Psoas muscle (tissue), 8 donors: ENCODE measurements around the gene TTLL11. TPM values are rescaled to one million over a fixed set of nuclear protein-coding genes. Genes with fewer than 3 reads are reported as not detected.

ENCODE experiments used
- ATAC-seq, 4 donors: fragments of 200-7000 bp; cut with Tn5 transposase; one replicate each; pipeline ENCODE4 v1.9.1; 2020; ENCODE audit warnings: moderate library complexity in 3 of 4, mild to moderate bottlenecking in 2 of 4
- DNase-seq, 2 donors: peaks; one replicate each; pipeline ENCODE4 v3.0.0-alpha.2; 2020
- H3K27ac ChIP-seq: fragments of 200-600 bp; one replicate; pipeline ENCODE4 v1.8.0; 2022
- H3K27me3 ChIP-seq, 3 donors: fragments of 200-600 bp in 1 of 3; one replicate each; pipeline versions ENCODE4 v1.6.1 to v1.8.0; 2013 to 2022; ENCODE audit warnings: low read length in 2 of 3, mild to moderate bottlenecking in 2 of 3, moderate library complexity in 1 of 3; ENCODE audit not compliant: insufficient read depth in 3 of 3
- H3K36me3 ChIP-seq, 2 donors: fragments of 200-600 bp in 1 of 2; one replicate each; pipeline versions ENCODE4 v1.6.1 to v1.8.0; 2013 to 2022; ENCODE audit warnings: low read depth in 1 of 2, mild to moderate bottlenecking in 1 of 2, moderate library complexity in 1 of 2; ENCODE audit not compliant: insufficient read depth in 1 of 2
- H3K4me1 ChIP-seq: fragments of 200-600 bp; one replicate; pipeline ENCODE4 v1.8.0; 2022
- H3K4me3 ChIP-seq: fragments of 200-600 bp; one replicate; pipeline ENCODE4 v1.8.0; 2022; ENCODE audit warnings: mild to moderate bottlenecking
- H3K9me3 ChIP-seq: fragments of 200-600 bp; one replicate; pipeline ENCODE4 v1.8.0; 2022
- WGBS, 3 donors: extraction: QIAGEN DNeasy Blood & Tissue Kit; methylation state at CpG; one replicate each; pipeline versions ENCODE4 v1.1.6 to v1.1.7; 2013; 5-methylcytosine and 5-hydroxymethylcytosine counted together
- intact Hi-C, 2 donors: fragments of 100-400 bp; cut with DNase I; formaldehyde crosslinking; loops; one replicate each; pipeline versions ENCODE4 v1.11.0 to v1.14.2; 2022
- polyA plus RNA-seq, 3 donors: library from polyadenylated mRNA; stranded (reverse); fragments of 200-250 nt; gene quantifications; one replicate each; pipeline ENCODE4 v1.2.3, GENCODE V29; 2013
- total RNA-seq, 4 donors: library from RNA; stranded (reverse); fragmentation: NEBNext Ultra II Directional in 2 of 4; extraction: Animal tissue kit (Norgen Biotek cat#: 25700) in 2 of 4; gene quantifications; one replicate each; pipeline versions ENCODE4 v1.2.1 to v1.2.4, GENCODE V29; 2021 to 2023
- TF ChIP-seq, protein P1 (sequence below): fragments of 200-600 bp; IDR thresholded peaks from one replicate; pipeline ENCODE4 v1.8.0; 2022; ENCODE audit warnings: antibody characterized with exemption
- donor health status: healthy with polysubstance abuse.
- donor health status: DM: no; HTN: no; CAD: no; lungs with moderate emphysema.
- donor health status: Bipolar disorder and iron deficiency.
- donor health status: healthy.
- donor health status: DM: yes; HTN: yes; CAD: no.
- donor health status: DM: no; HTN: no; CAD: no.
- donor health status: DM: no; HTN: no; CAD: no.
- donor health status: DM: yes; HTN: yes; CAD: no.

Gene TTLL11
- total and polyA plus RNA-seq, 7 donors: 15.1 to 56.4 (median 19.3) TPM

GRCh38 chr9:121774715-121775613, 318.1 kb downstream of the TTLL11 start:
- peaks cover 7 to 79% of the 10 kb centered on the region in 2 donors for H3K36me3 ChIP-seq
- no peaks in the 10 kb centered on the region for H3K9me3 ChIP-seq
- ATAC-seq: no peak
- DNase-seq: peak in 1 of 2 donors; percentile 11
- 80 to 91% (median 82%) methylated on average over 26 of the region's 26 CpGs for WGBS, 3 donors
- no peak overlapping the region for H3K4me3 ChIP-seq
- H3K4me1 ChIP-seq: peaks cover 40% of the 10 kb centered on the region
- no peaks in the 10 kb centered on the region for H3K27me3 ChIP-seq
- TF ChIP-seq, protein P1, sequence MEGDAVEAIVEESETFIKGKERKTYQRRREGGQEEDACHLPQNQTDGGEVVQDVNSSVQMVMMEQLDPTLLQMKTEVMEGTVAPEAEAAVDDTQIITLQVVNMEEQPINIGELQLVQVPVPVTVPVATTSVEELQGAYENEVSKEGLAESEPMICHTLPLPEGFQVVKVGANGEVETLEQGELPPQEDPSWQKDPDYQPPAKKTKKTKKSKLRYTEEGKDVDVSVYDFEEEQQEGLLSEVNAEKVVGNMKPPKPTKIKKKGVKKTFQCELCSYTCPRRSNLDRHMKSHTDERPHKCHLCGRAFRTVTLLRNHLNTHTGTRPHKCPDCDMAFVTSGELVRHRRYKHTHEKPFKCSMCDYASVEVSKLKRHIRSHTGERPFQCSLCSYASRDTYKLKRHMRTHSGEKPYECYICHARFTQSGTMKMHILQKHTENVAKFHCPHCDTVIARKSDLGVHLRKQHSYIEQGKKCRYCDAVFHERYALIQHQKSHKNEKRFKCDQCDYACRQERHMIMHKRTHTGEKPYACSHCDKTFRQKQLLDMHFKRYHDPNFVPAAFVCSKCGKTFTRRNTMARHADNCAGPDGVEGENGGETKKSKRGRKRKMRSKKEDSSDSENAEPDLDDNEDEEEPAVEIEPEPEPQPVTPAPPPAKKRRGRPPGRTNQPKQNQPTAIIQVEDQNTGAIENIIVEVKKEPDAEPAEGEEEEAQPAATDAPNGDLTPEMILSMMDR: no peak
- no peak overlapping the region for H3K27ac ChIP-seq
- intact Hi-C loops: no loop called here

DNA sequence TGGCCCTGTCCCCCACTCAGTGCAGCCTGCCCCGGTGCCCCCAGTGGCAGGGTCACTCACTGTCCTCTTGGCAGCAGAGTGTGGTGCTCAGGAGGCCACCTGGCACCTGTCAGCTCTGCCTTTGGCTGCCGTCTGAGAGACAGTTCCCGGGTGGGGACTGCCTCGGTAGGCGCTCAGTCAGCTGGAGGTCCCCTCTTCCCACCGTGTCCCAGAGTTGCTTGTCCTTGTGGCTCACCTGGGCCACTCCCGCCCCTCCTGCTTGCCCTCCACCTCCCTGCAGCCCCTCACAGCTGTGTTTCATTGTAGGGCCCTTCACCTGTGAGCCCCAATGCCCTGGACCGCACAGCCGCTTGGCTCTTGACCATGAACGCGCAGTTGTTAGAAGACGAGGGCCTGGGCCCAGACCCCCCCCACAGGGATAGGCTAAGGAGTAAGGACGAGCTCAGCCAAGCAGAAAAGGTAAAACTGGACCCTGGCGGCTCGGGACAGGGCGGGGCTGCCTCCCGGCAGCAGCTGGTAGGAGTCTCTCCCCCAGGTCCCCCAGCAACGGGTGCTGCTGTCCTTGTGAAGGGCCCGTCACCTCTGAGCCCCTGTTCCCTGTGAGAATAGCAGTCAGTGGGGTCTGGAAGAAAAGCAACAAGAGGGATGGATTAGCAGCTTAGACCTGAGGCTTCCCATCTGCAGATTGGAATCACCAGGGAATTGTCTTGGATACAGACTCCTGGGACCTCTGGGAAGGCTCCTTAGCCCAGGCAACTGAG, 319.0 kb downstream of the TTLL11 start:
- WGBS, 3 donors: 67 to 80% (median 70%) methylated on average over 19 of the region's 19 CpGs
- no peak for ATAC-seq
- Histone ChIP-seq H3K9me3 (no peaks in the 10 kb centered on the region), H3K4me3 (no peak overlapping the region), H3K27ac (peak overlapping the region; percentile 56), H3K27me3 (no peaks in the 10 kb centered on the region), H3K4me1 (peaks cover 40% of the 10 kb centered on the region), H3K36me3 (peaks cover 10 to 87% of the 10 kb centered on the region in 2 donors)
- DNase-seq: peak in 1 of 2 donors; percentile 12
- TF ChIP-seq, protein P1: no peak
- intact Hi-C loops: no loop called here

GRCh38 chr9:121773286-121773953, 319.7 kb downstream of the TTLL11 start:
- DNase-seq (no peak), ATAC-seq (peak; percentile 11 to 21 (median 14))
- intact Hi-C loops: no loop called here
- Histone ChIP-seq H3K4me3 (no peak overlapping the region), H3K36me3 (peaks cover 10 to 94% of the 10 kb centered on the region in 2 donors), H3K4me1 (peaks cover 37% of the 10 kb centered on the region), H3K27ac (peak overlapping the region; percentile 56), H3K9me3 (no peaks in the 10 kb centered on the region), H3K27me3 (no peaks in the 10 kb centered on the region)
- WGBS, 3 donors: 55 to 82% (median 60%) methylated on average over 11 to 18 of the region's 18 CpGs
- TF ChIP-seq, protein P1: no peak

- Histone ChIP-seq H3K27ac (peak overlapping the region; percentile 56), H3K9me3 (no peaks in the 10 kb centered on the region), H3K27me3 (no peaks in the 10 kb centered on the region), H3K36me3 (peaks cover 10 to 92% of the 10 kb centered on the region in 2 donors), H3K4me1 (peaks cover 31% of the 10 kb centered on the region), H3K4me3 (no peak overlapping the region)
- intact Hi-C loops: no loop called here
- DNase-seq (peak; percentile 89 to 96), ATAC-seq (peak; percentile 94 to 96 (median 96))
- WGBS, 3 donors: 22 to 41% (median 37%) methylated on average over 34 to 45 of the region's 45 CpGs
- TF ChIP-seq, protein P1: no peak
These were observed 320.4 kb downstream of the TTLL11 start for GRCh38 chr9:121772600-121773285.
